Mesendoderm (in vitro differentiated cells): ENCODE measurements around the gene ARHGAP26.

Experiments
- DNase-seq: peaks from one replicate; pipeline ENCODE4 v3.0.0; 2013
- H2AK5ac ChIP-seq: 2 replicates; pipeline ENCODE4 v1.6.1; 2013; ENCODE audit warnings: low read length, inconsistent platforms
- H2BK120ac ChIP-seq: 2 replicates; pipeline ENCODE4 v1.6.1; 2013; ENCODE audit warnings: low read depth, mild to moderate bottlenecking, low read length, moderate library complexity, mixed read lengths
- H2BK15ac ChIP-seq: replicated peaks from 2 replicates; pipeline ENCODE4 v1.6.1; 2013; ENCODE audit warnings: low read depth, mild to moderate bottlenecking, moderate library complexity
- H2BK5ac ChIP-seq: 2 replicates; pipeline ENCODE4 v1.6.1; 2013; ENCODE audit warnings: low read length, inconsistent platforms
- H3K18ac ChIP-seq: 2 replicates; pipeline ENCODE4 v1.6.1; 2013; ENCODE audit warnings: mild to moderate bottlenecking, low read length, mixed read lengths
- H3K23ac ChIP-seq: one replicate; pipeline ENCODE4 v1.6.1; 2013; ENCODE audit warnings: low read length
- H3K27ac ChIP-seq: 2 replicates; pipeline ENCODE4 v1.5.1; 2013; ENCODE audit warnings: low read depth, mild to moderate bottlenecking, inconsistent platforms, low read length, moderate library complexity
- H3K27me3 ChIP-seq: 2 replicates; pipeline ENCODE4 v1.6.1; 2013; ENCODE audit warnings: low read length, control low read depth, mild to moderate bottlenecking, inconsistent platforms; ENCODE audit not compliant: insufficient read depth, poor library complexity
- H3K36me3 ChIP-seq: 2 replicates; pipeline ENCODE4 v1.6.1; 2013; ENCODE audit warnings: low read length, inconsistent platforms; ENCODE audit not compliant: control insufficient read depth, insufficient read depth
- H3K4ac ChIP-seq: one replicate; pipeline ENCODE4 v1.6.1; 2013; ENCODE audit warnings: low read depth, mild to moderate bottlenecking, low read length, moderate library complexity
- H3K4me1 ChIP-seq: 2 replicates; pipeline ENCODE4 v1.6.1; 2013; ENCODE audit warnings: low read depth, low read length, inconsistent platforms; ENCODE audit not compliant: control insufficient read depth
- H3K4me2 ChIP-seq: 2 replicates; pipeline ENCODE4 v1.6.1; 2013; ENCODE audit warnings: low read length
- H3K4me3 ChIP-seq: 2 replicates; pipeline ENCODE4 v1.5.1; 2013; ENCODE audit warnings: mild to moderate bottlenecking, low read length
- H3K56ac ChIP-seq: one replicate; pipeline ENCODE4 v1.6.1; 2013; ENCODE audit warnings: low read length
- H3K79me1 ChIP-seq: 2 replicates; pipeline ENCODE4 v1.6.1; 2013; ENCODE audit warnings: low read length, inconsistent platforms
- H3K79me2 ChIP-seq: 2 replicates; pipeline ENCODE4 v1.6.1; 2013; ENCODE audit warnings: mild to moderate bottlenecking, low read length; ENCODE audit not compliant: control insufficient read depth, insufficient read depth
- H3K9ac ChIP-seq: 2 replicates; pipeline ENCODE4 v1.6.1; 2013; ENCODE audit warnings: low read length, inconsistent platforms
- H4K5ac ChIP-seq: one replicate; pipeline ENCODE4 v1.6.1; 2013; ENCODE audit warnings: low read length
- H4K8ac ChIP-seq: one replicate; pipeline ENCODE4 v1.6.1; 2013; ENCODE audit warnings: low read depth, mild to moderate bottlenecking, control low read depth, low read length, moderate library complexity
- WGBS: extraction: QIAGEN DNeasy Blood & Tissue Kit; methylation state at CpG from one replicate; pipeline ENCODE4 v1.1.7; 2013; ENCODE audit warnings: low lambda C conversion rate, missing lambda C conversion rate; ENCODE audit not compliant: insufficient coverage; ENCODE audit errors: extremely low coverage; 5-methylcytosine and 5-hydroxymethylcytosine counted together

The ARHGAP26 gene

GRCh38 chr5:142869886-142870285, 99.7 kb downstream of the ARHGAP26 start:
- no peak for DNase-seq

GRCh38 chr5:142870532-142871362, 100.6 kb downstream of the ARHGAP26 start:
- Histone ChIP-seq H4K5ac (no peak overlapping the region), H3K79me1 (no peaks in the 10 kb centered on the region), H3K23ac (no peak overlapping the region), H3K4ac (no peak overlapping the region), H2AK5ac (no peak overlapping the region), H3K4me3 (no peak overlapping the region), H3K18ac (no peak overlapping the region), H3K36me3 (no peaks in the 10 kb centered on the region), H2BK120ac (no peak overlapping the region), H3K4me1 (no peaks in the 10 kb centered on the region), H3K4me2 (no peak overlapping the region), H3K27ac (no peak overlapping the region), H2BK5ac (no peak overlapping the region), H3K9ac (no peak overlapping the region), H3K27me3 (no peaks in the 10 kb centered on the region), H4K8ac (no peak overlapping the region), H2BK15ac (no peak overlapping the region), H3K79me2 (no peaks in the 10 kb centered on the region), H3K56ac (no peak overlapping the region)
- DNase-seq, result no peak
- no CpG with 5 or more reads among the region's 9 CpGs for WGBS

More at GRCh38 chr5:142869886-142870285, 99.7 kb downstream of the ARHGAP26 start:
- Histone ChIP-seq H4K8ac (no peak overlapping the region), H3K27me3 (no peaks in the 10 kb centered on the region), H3K9ac (no peak overlapping the region), H3K18ac (no peak overlapping the region), H2BK15ac (no peak overlapping the region), H3K4ac (no peak overlapping the region), H2AK5ac (no peak overlapping the region), H3K23ac (no peak overlapping the region), H3K4me3 (no peak overlapping the region), H3K79me1 (no peaks in the 10 kb centered on the region), H3K56ac (no peak overlapping the region), H4K5ac (no peak overlapping the region), H3K79me2 (no peaks in the 10 kb centered on the region), H2BK5ac (no peak overlapping the region), H3K36me3 (no peaks in the 10 kb centered on the region), H2BK120ac (no peak overlapping the region), H3K4me2 (no peak overlapping the region), H3K4me1 (peaks cover 2% of the 10 kb centered on the region), H3K27ac (no peak overlapping the region)
- WGBS, result no CpG with 5 or more reads among the region's 3 CpGs

DNA sequence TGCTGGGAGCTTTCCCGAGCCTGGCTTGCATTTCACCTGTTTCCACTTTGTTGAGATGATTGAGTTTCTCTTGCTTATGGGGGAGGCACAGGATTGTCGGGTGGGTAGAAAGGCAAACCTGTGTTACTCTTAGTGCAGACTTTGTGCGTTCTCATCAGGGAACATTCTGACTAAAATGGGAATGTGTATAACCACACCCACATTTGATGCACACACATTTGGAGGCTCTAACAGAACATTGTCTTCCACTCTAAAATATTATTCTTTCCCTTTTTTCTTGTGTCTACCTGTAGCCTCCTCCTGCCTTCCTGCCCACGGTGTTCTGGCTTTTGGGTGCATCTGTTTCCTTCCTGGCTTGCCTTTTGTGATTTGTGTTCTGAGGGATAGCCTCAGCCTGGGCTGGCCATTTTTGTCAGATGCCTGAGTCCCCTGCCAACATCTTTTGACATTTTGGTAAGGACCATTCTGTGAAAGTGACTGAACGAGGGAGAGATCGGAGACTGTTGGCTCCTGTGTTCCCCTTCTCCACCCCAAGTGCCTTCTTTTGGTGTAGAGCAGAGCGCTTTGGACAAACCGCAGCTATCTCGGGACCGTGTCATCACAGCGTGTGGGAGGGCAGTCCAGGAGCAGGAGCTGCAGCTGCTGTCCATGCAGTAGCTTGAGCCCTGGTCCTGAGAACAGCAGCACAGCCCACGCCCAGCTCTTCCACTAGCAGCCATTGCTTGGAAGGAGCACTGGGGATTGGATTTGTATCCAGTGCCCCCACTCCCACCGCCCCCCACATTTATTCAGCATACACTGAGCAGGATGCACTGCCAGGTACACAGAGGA, 101.4 kb downstream of the ARHGAP26 start:
- no peaks in the 10 kb centered on the region for H3K79me2 ChIP-seq
- H3K4me3 ChIP-seq, result no peak overlapping the region
- no peaks in the 10 kb centered on the region for H3K79me1 ChIP-seq
- no peak overlapping the region for H2BK5ac ChIP-seq
- H3K27me3 ChIP-seq, result no peaks in the 10 kb centered on the region
- H3K4ac ChIP-seq, result no peak overlapping the region
- H2AK5ac ChIP-seq, result no peak overlapping the region
- no CpG with 5 or more reads among the region's 13 CpGs for WGBS
- H3K56ac ChIP-seq, result no peak overlapping the region
- no peak overlapping the region for H3K23ac ChIP-seq
- no peak overlapping the region for H3K27ac ChIP-seq
- no peak overlapping the region for H3K4me2 ChIP-seq
- DNase-seq, result no peak
- H3K18ac ChIP-seq, result no peak overlapping the region
- H3K4me1 ChIP-seq, result no peaks in the 10 kb centered on the region
- no peak overlapping the region for H4K8ac ChIP-seq
- no peak overlapping the region for H2BK15ac ChIP-seq
- no peak overlapping the region for H3K9ac ChIP-seq
- H4K5ac ChIP-seq, result no peak overlapping the region
- no peak overlapping the region for H2BK120ac ChIP-seq
- no peaks in the 10 kb centered on the region for H3K36me3 ChIP-seq

DNA sequence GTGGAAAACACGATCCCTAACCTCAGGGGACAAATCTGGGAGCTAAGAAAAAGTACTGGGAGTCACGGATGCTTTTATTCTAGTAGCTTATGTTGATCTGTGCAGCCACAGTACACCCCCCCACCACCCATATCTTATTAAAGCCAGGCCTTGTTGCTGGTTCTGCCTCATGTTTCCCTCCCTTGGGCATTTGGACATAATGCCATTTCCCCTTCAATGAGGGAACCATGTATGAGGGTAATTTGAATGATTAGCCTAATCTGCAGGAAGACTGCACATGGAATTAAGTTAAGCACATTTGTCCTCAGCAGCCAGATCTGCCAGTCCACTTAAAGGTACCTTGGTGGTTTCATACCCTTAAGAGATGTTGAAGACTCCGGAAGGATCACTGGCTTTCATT, 102.0 kb downstream of the ARHGAP26 start:
- no peak overlapping the region for H4K5ac ChIP-seq
- no peak overlapping the region for H3K56ac ChIP-seq
- H3K79me1 ChIP-seq, result no peaks in the 10 kb centered on the region
- no peak overlapping the region for H3K4me3 ChIP-seq
- no peaks in the 10 kb centered on the region for H3K79me2 ChIP-seq
- no peak overlapping the region for H3K4me2 ChIP-seq
- H2BK120ac ChIP-seq, result no peak overlapping the region
- H2BK5ac ChIP-seq, result no peak overlapping the region
- no peak overlapping the region for H3K27ac ChIP-seq
- H3K4ac ChIP-seq, result no peak overlapping the region
- no peaks in the 10 kb centered on the region for H3K36me3 ChIP-seq
- H2BK15ac ChIP-seq, result no peak overlapping the region
- no peak overlapping the region for H3K9ac ChIP-seq
- no CpG with 5 or more reads among the region's 3 CpGs for WGBS
- no peak overlapping the region for H3K18ac ChIP-seq
- no peak for DNase-seq
- H3K27me3 ChIP-seq, result no peaks in the 10 kb centered on the region
- H3K4me1 ChIP-seq, result no peaks in the 10 kb centered on the region
- no peak overlapping the region for H4K8ac ChIP-seq
- no peak overlapping the region for H3K23ac ChIP-seq
- no peak overlapping the region for H2AK5ac ChIP-seq

DNA sequence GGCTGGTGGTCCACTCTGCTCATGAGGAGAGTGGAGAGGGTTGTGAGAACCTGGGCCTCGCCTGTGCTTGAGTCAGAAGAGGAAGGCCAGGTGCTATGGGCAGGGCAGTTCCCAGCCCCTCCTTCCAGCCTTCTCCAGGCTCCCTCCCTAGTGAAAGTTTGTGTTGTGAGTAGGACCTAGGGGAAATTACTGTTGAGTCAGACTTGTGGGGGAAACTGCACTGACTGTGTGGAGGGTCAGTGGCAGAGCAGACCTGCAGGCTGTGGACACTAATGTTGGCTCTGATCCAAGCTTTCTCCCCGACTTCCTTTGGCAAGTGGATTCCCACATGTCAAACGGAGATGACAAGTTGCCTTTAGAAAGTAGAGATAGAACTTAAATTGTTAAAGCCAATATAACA, 102.6 kb downstream of the ARHGAP26 start:
- H3K27me3 ChIP-seq, result no peaks in the 10 kb centered on the region
- no peak overlapping the region for H3K56ac ChIP-seq
- no peak overlapping the region for H4K8ac ChIP-seq
- WGBS, result no CpG with 5 or more reads among the region's 3 CpGs
- H2BK15ac ChIP-seq, result no peak overlapping the region
- H3K36me3 ChIP-seq, result no peaks in the 10 kb centered on the region
- H3K4me1 ChIP-seq, result no peaks in the 10 kb centered on the region
- no peak overlapping the region for H3K4ac ChIP-seq
- no peak overlapping the region for H3K27ac ChIP-seq
- no peaks in the 10 kb centered on the region for H3K79me1 ChIP-seq
- DNase-seq, result peak; percentile 59
- H3K23ac ChIP-seq, result no peak overlapping the region
- H3K4me2 ChIP-seq, result no peak overlapping the region
- H2BK5ac ChIP-seq, result no peak overlapping the region
- no peak overlapping the region for H2BK120ac ChIP-seq
- no peak overlapping the region for H3K18ac ChIP-seq
- H3K9ac ChIP-seq, result no peak overlapping the region
- H2AK5ac ChIP-seq, result no peak overlapping the region
- H3K4me3 ChIP-seq, result no peak overlapping the region
- no peaks in the 10 kb centered on the region for H3K79me2 ChIP-seq
- H4K5ac ChIP-seq, result no peak overlapping the region
